ENCODE measurements around the gene SLC47A2.
A peak's percentile ranks its signal among the peaks of the same experiment; 100 is the strongest.

The SLC47A2 gene

GRCh38 chr17:19727501-19728078, 11.2 kb upstream of the SLC47A2 start:
- DNase-seq: no peak

DNA sequence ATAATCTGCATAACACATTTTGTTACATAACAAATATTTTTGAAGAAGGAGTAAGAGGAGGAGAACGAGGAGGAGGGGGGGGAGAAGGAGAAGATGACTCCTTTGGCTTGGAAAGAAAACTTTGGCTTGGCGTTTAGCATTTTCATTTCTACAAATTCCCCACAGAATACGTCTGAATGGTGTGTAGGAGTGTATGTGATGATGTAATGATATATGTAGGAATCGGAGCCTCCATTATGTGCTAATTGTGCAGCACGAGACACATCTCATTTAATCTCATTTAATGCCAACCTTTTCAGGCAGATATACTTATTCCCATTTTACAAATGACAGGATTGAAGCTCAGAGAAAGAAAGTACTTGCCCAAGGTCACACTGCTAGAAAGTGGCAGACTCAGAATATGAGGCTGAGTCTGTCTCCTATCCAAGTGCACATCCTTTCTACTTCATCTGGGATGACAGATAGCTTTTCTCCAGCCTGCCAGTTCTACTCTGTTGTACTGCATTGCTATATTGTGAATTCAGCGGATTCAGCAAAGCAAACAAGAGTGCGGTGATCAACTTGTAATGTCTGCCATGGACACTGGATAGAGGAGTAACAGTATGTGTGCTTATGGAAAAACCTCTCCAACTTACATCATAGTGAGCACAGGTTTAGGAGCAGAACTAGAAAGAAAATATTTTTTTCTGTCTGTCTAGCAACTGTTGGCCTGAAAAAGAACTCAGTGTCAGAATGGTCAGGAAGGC, 10.4 kb upstream of the SLC47A2 start:
- DNase-seq: no peak

- DNase-seq: no peak
These were observed 9.1 kb upstream of the SLC47A2 start for GRCh38 chr17:19725486-19725885.

DNA sequence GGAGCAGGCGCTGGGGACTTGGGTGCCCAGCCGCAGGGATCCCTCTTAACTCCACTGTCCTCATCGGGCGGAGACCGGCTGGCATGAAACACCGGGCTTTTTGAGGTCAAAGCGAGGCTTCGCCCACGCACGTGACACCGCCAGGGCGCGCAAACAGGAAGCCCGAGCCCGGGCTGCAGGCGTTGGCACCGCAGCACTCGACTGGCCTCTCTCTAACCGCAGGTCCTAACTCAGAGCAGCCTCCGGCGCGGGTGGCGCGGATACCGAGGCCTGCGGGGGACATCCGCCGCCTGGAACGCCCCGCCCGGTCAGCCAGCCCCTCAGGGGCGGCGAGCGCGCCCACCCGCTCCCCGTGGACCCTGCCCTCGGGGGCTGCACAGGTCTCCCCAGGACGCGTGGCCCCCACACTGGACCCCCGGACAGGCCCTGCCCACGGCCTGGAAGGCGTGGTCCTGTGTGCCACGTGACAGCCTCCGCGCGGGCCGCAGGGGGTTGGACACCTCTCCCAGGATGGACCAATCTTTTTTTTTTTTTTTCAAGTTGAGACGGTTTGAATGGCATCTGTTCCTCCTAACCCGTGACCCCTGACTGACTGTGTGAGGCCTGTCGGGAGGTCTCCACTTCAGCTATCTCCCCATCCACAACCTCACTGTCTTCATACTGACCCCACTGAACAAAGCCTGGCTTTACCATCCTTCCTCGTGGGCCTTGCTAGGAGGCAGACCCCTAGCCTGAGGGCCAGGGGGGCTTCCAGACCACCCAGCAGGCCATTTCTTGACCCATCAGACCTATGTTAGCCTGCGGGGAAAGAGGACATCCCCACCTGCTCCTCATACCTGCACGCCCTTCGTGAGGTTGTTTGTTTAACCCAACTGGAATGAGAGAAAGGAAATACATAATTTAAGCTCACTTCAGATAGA, 8.4 kb upstream of the SLC47A2 start:
- peak; percentile 10 for DNase-seq

DNA sequence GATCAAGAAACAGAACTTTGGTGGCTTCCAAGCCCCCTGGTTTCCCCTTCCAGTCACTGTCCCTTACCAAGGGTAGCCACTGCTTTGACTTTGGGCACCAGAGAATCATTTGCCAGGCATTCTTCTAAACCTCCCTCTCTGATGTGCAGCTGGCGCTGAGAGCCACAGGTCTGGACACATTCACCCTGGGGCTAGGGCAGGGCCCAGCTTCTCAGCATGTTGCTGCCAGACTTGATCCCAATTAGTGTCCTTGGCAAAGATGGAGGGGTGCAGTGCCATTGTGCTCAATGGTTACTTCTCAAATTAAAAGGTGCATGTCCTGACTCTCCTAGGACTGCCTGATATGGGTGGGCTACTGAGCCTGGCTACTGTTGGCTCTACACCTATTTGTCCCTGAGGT, 7.6 kb upstream of the SLC47A2 start:
- DNase-seq: no peak

GRCh38 chr17:19720631-19721426, 4.4 kb upstream of the SLC47A2 start:
- DNase-seq: no peak

- no peak for DNase-seq
These were observed 3.8 kb upstream of the SLC47A2 start for GRCh38 chr17:19720210-19720475.

GRCh38 chr17:19719355-19720209, 3.2 kb upstream of the SLC47A2 start:
- no peak for DNase-seq

GRCh38 chr17:19718613-19719354, 2.4 kb upstream of the SLC47A2 start:
- DNase-seq: no peak

GRCh38 chr17:19718041-19718612, 1.7 kb upstream of the SLC47A2 start:
- no peak for DNase-seq

GRCh38 chr17:19717411-19717908, 1.1 kb upstream of the SLC47A2 start:
- no peak for DNase-seq

- no peak for DNase-seq
These were observed 612 bp upstream of the SLC47A2 start for GRCh38 chr17:19717031-19717360.

GRCh38 chr17:19714542-19715411, 1.6 kb downstream of the SLC47A2 start:
- DNase-seq: no peak

DNA sequence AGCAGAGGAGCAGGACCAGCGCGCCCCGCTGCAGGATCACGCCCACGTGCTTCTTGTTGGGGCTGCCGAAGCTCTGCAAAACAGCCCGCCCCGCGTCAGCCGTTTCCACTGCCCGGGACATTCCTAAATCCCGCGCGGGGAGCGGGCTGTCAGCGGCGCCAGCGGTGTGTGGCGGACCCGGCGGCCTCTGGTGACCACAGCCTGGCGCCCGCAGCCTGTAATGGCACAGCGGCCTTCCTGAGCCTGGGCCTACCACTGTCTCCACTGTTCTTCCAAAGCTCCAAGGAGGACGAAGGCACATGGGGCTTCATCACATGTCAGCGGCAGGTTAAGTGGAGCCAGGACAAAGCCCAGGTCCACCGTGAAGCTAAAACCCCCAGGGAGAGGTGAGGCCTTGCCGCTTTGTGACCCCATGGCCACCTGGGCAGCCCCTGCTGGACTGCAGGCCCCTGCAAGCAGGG, 2.5 kb downstream of the SLC47A2 start:
- no peak for DNase-seq

GRCh38 chr17:19713462-19713861, 2.9 kb downstream of the SLC47A2 start:
- DNase-seq: no peak

- no peak for DNase-seq
These were observed 3.9 kb downstream of the SLC47A2 start for GRCh38 chr17:19712436-19713004.

DNA sequence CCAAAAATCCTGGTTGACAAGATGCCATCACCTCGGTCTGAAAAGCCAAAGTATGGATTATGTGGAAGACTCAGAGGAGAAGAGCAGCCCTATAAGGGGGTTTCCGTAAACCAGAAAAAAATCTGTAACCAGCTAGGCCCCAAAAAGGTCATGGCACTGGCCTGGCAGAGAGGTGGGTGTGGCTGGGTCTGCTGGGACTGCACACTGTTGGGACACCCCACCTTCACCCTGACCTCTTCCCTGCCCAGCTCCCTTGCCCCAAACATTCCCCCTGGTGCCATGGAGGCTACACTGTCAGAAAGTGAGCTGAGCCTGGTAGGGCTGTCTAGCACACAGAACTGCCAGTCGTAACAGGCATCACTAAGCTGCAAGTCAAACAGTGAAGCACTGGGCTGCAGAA, 6.5 kb downstream of the SLC47A2 start:
- no peak for DNase-seq

- no peak for DNase-seq
These were observed 7.8 kb downstream of the SLC47A2 start for GRCh38 chr17:19708431-19709175.

Measured in effector CD8-positive, alpha-beta T cell (primary cell).